NCI-H1694 (cell line): ENCODE results near the gene AIFM1.
"Not testable (repeated sequence)": the region's sequence is repeated elsewhere in the genome, so short reads cannot be mapped to it uniquely, and the experiment has no call there.

Source experiments
- DNase-seq: peaks from one replicate; lab custom pipeline; 2025; lab: John Stamatoyannopoulos, UW

AIFM1 gene

DNA sequence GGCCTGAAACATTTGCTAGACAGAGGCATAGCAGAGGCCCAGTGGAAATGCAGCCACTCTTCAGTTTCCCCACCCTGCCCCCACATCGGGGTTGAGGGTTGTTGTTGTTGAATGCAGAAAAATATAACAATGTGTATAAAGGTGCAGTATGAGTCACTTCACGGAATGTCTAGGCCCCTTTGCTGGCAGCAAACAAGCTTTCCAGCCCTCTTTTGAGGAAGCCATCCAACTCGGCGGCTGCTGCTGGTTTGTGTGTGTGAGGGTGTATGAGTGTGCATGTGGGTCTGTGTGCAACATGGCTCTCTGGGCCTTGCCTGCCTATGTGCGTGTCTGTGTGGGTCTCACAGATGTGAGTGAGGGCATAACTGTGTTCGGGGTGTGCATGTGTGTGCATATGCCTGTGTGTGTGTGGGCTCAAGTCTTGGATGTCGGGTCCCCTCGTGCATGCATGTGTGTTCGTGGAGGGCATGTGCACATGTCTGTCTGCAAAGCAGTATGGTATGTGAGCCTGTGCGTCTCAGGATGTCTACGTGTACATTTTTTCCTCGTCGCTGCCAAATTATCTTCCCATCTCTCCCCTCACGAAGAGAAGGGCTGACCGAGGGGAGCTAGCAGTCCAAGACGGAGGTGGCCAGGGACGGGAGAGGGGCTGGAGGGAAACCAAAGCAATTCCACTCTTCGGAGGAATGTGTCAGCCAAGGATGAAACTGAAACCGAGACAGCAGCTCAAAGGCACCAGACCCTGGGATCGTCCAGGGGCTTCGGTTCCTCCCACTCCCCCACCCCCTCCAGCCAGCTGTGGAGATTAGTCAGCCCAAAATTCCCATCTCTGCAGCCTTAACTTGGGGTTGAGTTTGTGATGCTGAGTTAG lies 47.0 kb downstream of the AIFM1 start:
- DNase-seq = no peak

DNA sequence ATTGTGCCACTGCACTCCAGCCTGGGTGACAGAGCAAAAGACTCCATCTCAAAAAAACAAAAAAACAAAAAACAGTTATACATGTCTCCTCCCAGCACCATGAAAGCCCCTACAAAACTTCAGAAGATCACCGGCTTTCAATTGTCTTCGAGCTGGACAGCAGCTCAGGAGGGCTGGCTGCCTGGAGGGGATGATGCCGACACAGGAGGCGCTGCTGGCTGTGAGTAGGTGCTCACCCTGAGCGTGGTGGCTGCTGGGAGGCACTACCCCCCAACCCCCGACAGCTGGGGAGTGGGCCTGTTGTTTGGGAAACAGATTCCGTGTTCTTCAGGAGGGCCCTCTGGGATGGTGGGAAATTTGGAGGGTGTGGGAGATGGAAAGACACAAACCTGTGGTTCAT lies 48.5 kb downstream of the AIFM1 start:
- DNase-seq = no peak

DNA sequence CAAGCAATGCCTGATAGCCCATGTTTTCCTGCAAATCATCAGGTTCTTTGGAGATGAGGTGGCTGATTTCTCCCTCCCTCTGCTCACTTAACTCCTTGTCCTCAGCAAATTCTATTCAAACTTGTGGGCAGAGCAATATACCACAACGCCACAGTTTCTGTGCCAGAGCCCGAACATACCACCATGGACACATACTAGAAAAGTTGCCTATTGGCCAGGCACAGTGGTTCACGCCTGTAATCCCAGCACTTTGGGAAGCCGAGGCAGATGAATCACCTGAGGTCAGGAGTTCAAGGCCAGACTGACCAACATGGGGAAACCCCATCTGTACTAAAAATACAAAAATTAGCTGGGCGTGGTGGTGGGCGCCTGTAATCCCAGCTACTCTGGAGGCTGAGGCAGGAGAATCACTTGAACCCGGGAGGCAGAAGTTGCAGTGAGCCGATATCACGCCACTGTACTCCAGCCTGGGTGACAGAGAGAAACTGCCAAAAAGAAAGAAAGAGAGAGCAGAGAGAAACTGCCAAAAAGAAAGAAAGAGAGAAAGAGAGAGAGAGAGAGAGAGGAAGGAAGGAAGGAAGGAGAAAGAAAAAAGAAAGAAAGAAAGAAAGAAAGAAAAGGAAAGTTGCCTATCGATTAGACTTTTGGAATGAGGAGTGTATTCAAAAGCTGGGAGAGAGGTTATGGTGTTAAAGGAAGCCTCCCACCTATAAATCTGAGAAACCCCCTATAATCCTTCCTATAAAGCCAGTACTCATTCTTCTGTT lies 50.3 kb downstream of the AIFM1 start:
- not testable (repeated sequence) for DNase-seq

DNA sequence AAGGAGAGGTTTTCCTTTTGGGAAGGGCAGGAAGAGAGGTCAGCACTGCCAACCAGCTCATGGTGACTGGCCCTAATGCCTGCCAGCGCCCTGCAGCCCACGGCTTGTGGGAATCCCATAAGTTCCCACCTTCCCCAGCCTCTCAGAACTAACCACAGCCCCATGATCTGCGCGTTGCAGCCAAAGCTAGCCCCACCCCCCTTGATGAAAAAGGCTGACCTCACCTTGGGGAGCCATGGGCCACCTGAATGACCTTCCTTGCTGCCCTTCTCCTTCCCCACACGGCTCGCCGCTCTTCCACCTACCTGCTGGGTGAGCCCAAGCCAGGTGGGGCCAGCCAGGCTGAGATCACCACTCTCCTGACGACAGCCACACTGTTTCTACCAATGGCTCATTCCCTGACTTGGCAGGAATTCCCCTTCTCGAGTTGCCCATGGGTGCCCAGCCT lies 51.5 kb downstream of the AIFM1 start:
- DNase-seq = no peak

DNA sequence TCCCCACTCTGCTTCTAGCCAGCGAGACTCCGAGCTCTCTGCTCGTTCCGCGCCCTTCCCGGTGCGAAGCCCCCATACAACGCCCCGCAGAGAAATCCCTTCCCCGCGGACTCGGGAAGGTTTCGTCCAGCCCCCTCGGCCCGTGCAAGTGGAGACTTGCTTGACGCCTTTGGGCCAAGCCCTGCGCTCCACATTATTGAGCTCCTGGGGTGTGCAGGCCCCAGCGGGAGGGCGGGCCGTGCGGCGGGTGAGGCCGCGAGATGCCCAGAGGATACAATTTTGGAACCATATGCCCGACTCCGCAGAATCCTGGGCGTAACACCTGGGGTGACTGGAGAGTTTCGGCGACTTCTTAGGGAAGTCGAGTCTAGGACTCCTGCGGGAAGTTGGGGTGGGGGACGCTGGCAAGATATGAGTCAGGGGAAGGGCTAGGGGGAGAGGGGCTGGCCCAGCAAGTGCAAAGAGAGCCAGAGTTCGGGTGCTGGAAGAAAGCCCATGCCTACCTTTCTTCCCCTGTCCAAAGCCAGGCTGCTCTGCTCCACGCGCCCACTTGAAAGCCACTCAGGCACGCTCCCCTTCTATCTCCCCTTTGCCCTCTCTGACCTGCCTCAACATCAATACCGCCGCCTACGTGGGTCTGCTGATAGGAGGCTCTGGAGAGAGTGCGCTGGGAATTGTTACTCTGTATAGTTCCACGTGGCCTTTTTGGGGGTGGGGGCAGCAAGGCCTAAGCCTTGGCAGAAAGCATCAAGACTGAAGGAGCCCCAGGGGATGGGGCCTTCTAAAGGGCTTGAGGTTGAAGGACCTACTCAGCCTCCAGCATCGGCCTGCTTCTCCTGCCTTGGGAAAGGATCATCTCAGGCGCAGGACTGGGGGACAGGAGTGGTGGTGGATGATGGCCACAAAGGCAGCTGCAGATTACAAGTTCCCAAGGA lies 54.2 kb downstream of the AIFM1 start:
- no peak for DNase-seq

DNA sequence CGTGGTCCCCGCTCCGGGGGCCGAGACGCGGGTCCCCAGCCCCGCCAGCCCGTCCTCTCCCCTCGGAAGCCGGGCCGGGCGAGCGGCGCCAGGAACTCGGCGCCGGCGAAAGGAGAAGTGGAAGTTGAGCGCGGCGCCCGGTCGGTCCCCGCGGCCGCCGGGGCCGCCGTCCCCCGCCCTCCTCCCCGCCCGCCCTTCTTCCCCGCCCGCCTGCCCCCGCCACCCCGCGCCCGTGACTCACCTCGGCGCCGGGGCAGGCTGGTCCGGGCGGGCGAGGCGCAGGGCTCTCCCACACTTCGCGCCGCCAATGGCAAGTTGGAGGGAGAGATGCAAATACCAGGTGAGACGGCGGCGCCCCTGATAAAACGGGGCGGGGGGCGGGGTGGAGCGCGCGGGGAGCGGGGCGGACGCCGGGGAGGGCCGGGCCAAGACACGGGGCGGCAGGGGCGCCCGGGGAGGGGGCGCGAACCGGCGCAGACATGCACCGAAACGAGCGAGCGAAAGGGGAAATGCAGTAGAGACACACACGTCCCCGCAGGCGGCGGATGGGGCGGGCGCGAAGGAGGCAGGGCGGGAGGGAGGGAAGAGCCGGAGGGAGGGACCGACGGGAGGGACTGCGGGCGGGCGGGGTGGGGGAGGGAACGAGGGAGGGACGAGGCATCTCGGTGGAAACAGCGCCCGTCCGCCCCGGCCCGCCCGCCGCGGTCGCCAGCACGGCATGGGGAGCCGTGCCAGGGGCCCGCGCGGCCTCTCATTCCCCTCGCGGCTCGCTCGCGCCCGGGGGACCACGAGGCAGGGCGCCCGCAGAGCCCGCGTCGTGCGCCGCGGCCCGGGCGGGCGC lies 55.0 kb downstream of the AIFM1 start, which contains the start of gene ELF4:
Gene ELF4, minus strand, starts transcription at position 119 of the 841 bp plus-strand sequence. CDS start 29,167 bp downstream, outside the sequence.
- no peak for DNase-seq

DNA sequence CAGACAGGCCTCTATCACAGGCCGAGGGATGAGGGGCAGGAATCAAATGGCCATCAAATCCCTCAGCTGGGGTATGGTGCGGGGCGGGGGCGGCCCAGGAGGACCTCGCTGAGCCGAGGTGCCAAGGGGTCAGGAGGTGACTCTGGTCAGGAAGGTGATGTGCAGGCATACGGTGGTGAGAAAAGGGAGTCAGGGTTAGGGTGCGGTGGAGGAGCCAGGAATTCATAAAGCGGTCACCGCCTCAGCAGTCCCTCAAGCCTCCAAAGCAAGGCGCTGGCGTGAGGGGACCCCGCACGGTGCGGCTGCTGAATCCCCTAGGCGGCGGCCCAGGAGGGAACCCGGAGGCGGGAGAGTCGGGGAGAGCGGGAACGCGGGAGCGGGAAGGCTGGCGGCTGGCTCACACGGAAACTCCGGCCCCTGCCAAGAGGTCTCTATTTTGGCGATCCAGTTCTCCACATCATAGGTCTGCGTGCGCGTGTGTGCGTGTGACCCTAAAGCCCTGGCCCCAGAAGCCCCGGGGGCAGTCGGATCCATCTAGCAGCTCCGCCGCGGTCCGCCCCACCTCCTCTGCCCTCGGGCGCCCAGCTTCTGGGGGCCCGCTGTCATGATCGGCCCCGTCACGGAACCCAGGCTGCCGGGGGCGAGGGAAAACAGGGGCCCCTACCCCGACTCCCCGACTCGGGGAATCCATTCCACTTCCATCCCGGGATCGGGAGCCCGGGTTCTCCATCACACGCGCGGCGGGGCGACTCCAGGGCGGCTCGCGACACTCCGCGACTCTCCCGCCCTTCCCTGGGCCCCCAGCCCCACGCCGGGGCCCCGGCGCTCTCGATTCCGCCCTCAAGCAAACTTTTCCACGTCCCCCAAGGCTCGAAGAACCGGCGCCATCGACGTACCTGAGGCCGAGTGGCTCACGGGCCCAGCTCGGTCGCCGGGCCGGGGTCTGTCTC lies 55.9 kb downstream of the AIFM1 start:
- DNase-seq = no peak

DNA sequence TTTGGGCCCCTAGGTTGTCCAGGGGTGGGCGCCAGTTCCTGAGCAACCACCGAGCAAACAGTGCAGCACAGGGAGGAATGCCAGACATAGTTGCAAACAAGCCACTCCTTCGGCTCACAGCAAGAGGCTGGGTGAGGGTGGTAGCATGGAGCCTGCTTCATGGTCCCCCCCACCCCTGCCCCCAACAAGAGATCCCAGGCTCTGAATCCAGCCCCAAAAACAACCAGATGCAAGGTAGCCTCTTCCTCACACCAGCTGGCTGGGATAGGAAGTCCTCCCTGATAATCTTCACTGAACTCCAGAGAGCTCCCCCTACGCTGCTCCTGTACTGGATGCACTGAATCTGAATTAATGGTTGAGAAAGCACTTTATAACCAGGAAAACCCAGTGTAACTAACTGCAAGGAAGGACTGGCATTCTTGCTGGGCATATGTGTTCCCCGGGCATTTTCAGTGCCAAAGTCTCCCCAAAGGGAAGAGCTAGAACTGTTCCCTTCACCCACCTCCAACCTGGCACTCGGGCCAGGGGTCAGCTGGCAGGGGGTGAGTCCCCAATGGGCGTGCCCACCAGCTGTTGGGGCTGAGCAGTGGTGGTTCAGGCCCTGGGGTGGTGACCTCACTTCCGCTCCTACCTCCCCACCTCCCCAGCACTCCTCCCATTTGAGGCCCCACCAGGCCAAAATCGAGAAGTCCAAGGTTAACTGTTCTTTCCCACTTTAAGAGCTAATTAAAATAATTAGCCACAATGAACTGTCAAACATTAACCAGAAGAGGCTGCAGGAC lies 56.8 kb downstream of the AIFM1 start:
- DNase-seq = no peak

DNA sequence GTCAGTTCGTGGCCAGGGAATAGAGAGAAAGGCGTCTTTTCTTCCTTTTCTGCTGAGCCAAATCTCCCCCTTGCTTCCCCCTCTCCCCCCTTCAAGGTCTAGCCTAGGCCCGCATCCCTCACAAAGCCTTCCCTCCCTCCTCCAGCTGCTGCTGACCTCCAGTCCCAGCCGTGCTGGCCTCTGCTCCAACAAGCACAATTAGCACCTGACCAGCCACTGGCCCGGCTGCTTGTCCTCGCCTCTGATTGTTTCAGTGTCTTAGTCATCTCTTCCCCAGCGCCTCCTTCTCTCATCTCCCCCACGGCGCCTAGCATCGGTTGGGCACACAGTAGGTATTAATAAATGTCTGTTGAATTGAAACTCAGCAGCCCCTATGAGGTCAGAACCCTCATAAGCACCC lies 59.6 kb downstream of the AIFM1 start:
- no peak for DNase-seq

DNA sequence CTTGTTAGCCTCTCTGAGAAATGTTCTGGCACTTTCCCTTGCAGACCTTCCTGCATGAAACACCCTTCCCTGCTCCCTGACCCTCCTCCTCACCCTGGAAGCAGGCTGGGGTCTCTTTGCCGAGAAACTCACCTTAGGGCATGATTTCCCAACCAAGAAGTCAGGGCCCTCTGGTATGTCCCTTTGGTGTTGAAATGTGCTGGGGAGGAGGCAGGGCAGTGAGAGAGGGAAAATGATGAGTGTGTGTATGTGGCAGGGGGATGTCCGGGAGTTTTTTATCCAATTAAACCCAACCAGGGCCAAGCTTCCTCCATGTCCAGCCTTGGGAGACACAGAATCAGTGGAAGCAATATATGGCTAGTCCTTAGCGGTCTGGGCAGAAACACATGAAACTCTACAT lies 60.4 kb downstream of the AIFM1 start:
- DNase-seq = no peak

DNA sequence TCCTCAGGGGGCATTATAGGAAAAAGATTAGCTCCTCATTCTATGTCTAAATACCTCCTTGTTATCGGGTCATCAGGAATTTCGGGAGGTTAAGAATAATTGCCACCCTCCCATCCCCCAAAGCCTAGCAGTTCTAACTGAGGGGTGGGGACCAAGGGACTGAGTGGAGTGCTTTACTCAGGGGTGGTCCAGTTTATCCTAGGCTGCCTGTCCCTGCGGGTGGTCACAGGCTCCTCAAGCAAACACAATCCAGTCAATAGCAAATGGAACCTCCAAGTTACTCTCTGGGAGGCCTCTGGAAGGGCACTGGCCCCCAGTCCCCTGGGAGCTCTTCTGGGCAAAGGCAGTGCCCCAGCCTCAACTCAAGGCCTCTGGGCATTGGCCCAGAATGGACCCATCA lies 62.0 kb downstream of the AIFM1 start:
- no peak for DNase-seq

DNA sequence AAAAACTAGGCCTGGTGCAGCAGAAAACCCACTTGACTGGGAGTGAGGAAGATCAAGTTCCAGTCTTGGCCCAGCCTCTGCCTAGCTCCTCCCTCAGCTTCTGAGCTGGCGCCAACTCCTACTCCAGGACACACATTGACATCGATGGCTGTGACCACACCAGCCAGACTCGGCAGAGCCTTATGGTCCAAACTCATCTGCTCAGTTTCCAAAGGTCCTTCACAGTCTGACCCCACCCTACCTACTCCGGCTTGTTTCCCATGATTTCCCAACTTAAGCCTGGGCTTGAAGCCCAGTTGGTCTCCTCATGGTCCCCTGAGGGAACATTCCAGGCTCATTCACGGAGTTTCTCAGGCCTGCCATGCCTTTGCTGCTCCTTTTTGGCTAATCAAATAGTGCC lies 65.5 kb downstream of the AIFM1 start:
- no peak for DNase-seq

DNA sequence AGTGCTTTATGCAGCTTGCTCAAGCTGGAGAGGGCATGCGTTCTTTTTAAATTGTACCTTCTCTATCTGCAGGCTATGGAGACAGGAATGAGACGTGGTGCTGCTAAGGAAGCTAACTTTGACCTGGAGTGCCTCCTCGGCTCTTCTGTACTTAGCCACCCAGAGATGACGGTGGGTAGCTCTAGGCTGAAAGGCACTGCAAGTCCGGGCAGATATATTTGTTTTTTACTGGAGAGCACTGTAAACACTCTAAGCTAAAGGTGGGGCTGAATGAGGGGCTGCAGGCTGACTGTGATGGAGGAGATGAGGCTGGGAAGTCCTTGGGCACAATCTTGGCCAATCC lies 67.5 kb downstream of the AIFM1 start:
- no peak for DNase-seq

DNA sequence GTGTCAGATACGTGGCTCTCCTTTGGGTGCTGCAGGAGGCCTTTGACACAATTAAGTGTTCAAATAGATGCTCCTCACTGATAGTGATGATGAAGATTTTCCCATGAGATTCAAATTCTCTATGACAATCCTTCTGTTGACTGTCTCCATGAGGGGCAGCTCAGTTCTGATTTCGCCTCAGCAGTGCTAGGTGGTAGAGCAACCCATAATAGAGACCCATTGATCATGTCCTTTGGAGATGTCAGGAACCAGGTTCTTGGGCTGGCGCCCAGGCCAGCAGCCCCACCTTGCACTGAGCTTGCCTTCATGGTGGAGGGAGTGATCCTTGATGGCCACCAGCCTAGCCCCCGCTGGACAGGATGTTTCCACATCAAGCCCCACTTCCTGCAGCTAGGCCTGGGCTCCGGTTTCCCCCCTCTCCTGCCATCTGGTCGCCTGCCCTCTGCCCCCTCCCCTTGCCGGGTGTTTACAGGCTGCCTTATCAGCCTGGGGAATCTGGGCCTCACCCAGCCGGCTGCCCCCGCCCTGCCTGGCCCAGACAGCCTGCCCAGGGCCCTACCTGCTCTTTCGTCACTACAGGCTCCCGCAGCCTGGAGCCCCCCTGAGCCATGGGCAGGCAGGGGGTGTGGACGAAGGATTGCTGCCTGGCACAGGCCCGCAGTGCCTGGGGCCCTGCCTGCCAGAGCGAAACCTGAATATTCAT lies 68.0 kb downstream of the AIFM1 start:
- no peak for DNase-seq

DNA sequence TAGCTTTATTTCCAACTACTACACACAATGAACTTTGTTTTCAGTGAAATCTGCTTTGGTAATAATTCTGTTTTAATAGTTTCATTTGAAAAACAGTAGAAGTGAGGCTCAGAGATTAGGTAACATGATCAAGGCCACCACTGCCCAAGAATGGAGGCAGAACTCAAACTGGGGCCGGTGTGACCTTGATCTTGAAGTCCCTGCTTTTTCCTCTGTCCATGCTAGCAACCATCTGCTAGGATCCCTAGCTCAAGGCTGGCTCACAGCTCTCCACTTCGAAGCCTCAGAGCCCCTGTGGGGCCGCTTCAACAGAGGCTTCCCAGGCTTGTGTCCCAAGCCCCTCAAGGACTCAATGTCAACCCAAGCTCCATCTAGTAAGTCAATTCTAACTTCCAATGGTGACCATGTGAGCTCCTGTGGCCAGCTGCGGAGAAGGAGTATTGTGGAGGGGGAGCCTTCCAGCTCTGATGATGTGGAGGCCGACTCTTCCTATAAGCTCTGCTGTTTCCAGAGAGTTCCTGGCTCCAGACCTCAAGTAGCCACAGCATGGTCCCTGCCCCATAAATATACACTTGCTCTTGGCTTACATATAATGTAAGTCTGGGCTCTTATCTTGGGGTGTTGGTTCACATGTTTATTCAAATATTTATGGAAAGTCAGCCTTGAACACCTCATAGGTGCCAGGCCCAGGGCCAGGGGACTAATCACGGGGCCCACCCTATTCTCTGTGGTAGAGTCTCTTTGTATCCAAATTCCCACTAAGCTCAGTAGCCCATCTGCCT lies 70.2 kb downstream of the AIFM1 start:
- no peak for DNase-seq

DNA sequence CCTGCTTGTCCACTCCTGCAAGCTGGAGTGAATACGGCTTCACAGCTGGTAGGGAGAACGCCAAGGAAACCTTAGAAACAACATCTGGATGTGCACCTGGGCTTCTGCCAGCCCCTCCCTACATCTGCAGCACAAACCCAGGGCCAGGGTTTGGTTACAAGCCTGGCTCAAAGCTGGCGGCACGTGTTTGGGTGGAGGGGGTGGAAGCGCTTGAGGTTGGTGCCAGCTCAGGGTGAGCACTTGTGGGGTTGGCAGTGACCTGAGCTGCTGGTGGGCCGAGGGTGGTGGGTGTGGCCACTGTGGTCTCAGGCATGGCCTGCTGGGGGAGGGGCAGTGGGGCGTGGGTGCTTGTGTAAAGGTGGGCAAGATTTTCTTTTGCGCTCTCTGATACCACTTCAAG lies 70.9 kb downstream of the AIFM1 start:
- DNase-seq = no peak

DNA sequence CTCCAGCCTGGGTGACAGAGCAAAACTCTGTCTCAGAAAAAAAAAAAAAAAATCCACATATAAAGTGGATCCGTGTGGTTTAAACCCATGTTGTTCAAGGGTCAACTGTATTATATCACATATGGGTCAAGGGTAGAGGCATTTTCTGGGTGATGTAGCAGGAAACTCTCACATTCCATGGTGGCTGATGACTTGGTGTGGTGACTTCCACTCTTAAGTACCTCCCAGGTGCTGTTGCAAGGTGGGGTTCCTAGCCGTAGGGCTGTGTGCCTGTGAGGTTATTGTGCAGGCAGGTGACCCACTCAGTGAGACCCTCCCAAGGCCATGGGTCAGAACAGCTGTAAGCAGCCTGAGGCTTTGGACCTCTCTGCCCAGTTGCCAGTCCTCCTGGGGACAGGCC lies 72.4 kb downstream of the AIFM1 start:
- no peak for DNase-seq

DNA sequence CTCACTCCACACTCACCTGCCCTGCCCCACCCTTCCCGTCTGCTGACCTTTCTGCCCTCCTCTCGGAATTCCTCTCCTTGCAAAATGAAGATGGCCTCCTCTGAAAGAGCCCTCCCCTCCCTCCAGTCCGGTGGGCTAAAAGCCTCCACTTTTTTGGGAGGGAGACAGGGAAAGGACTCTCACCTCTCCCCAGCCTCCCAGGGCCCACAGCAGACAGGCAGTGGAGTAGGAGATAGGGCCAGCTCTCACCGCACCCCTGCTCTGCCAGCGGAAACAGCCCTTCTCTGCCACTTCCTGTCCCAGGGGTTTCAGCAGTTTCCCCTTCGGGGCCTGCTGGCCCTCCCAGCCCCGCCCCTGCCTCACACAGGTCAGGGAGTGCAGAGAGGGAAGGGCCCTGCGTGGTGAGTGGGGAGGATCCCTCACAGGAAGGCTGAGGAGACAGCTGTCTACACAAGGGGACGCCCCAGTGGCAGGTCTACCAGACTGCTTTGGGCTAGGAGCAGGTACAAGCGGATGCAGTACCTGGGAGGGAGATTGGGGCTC lies 73.6 kb downstream of the AIFM1 start:
- DNase-seq = no peak
